ENCODE results near the gene STARD13.

Gene STARD13

DNA sequence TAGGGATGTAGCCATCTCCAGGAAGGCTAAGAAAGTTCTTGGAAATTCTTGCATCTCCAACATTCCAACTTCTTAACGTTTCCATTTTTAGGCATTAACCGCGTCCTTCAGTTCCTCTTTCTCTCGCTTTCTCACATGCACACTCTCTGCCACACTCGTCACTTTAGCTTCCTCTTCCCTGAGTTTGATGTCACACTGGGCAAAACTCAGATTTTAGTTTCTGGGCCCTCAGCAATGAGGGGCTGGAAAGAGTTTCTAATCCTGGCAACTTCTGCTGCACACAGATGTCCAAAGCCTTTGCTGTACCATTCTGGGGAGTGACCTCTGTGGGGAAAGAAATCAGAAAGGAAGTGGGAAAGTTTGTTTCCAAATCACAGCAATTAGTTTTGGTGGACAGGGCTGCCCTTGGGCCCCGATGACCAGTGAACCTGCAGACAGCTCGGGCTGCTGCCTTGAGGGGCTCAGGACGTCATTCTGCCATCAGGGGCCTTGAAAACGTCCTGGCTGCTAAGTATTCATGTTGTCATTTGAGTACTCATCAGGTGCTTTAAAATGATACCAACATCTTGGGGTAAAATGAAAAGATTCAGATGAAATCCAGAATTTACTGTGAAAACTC, 180.1 kb downstream of the STARD13 start:
- no peak for TF ChIP-seq ZNF274 (IDR thresholded peaks at IDR 0.05; ENCODE audit: low read depth, low read length)
- TF ChIP-seq YY1 (IDR thresholded peaks at IDR 0.05; ENCODE audit: insufficient read depth, insufficient read length), result no peak
- no peak for TF ChIP-seq SUZ12 (IDR thresholded peaks at IDR 0.05; ENCODE audit: extremely low read depth, insufficient read depth, insufficient read length)
- DNase-seq (ENCODE audit: low read depth, low spot score), result no peak
- peaks cover 37% of the 10 kb centered on the region for H3K36me3 ChIP-seq (ENCODE audit: insufficient read depth, insufficient read length, low read length)

DNA sequence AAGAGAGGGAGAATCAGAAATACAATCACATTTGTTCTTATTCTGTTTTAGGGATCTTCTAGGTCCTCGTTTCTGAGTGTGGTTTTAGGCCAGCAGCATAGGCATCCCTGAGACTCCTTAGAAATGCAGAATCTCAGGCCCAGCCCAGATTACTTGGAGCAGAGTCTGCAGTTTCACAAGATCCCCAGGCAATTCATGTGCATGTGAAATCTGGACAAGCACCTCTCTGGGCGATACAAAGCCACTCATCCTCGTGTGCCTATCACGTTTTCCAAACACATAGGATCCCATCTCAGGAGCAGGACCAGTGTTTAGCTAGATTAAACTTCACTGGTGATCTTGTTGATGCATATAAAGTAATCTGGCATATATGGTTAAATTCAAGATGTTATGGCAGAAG, 182.1 kb downstream of the STARD13 start:
- Histone ChIP-seq H3K36me3 (ENCODE audit: insufficient read depth, insufficient read length, low read length) (peaks cover 23% of the 10 kb centered on the region), H3K9me3 (ENCODE audit: insufficient read depth, low read length) (no peaks in the 10 kb centered on the region), H3K4me1 (ENCODE audit: insufficient read depth, insufficient read length) (no peaks in the 10 kb centered on the region), H3K9ac (ENCODE audit: insufficient read length, low read depth) (no peak overlapping the region), H3K27me3 (ENCODE audit: insufficient read depth, insufficient read length) (no peaks in the 10 kb centered on the region), H3K4me3 (ENCODE audit: insufficient read length, low read depth) (no peak overlapping the region)
- DNase-seq (ENCODE audit: low read depth, low spot score), result no peak
- TF ChIP-seq SUZ12 (IDR thresholded peaks at IDR 0.05; ENCODE audit: extremely low read depth, insufficient read depth, insufficient read length) (no peak), ZNF274 (IDR thresholded peaks at IDR 0.05; ENCODE audit: low read depth, low read length) (no peak), YY1 (IDR thresholded peaks at IDR 0.05; ENCODE audit: insufficient read depth, insufficient read length) (no peak)

More for the DNA sequence above, 180.1 kb downstream of the STARD13 start:
- no peaks in the 10 kb centered on the region for H3K27me3 ChIP-seq (ENCODE audit: insufficient read depth, insufficient read length)
- no peaks in the 10 kb centered on the region for H3K9me3 ChIP-seq (ENCODE audit: insufficient read depth, low read length)
- no peak overlapping the region for H3K9ac ChIP-seq (ENCODE audit: insufficient read length, low read depth)
- no peaks in the 10 kb centered on the region for H3K4me1 ChIP-seq (ENCODE audit: insufficient read depth, insufficient read length)
- no peak overlapping the region for H3K4me3 ChIP-seq (ENCODE audit: insufficient read length, low read depth)

DNA sequence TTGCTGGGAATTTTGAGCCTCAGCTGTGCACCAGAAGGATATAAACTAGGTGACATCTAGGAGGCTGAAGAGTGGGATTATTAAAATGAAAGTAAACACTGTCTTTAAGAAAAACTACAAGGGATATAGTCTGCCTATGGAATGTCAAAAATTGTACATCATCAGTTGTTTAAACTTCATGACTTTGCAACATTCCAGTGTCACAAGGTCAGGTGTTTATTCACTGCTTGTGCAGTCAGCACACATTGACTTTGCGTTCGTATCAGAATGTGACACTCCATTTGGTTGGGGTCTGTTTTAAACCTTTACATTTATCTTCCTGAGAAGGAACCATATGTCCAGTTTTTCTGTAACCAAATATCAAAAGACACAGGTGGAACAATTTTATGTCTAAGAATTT, 183.7 kb downstream of the STARD13 start:
- Histone ChIP-seq H3K9ac (ENCODE audit: insufficient read length, low read depth) (no peak overlapping the region), H3K4me3 (ENCODE audit: insufficient read length, low read depth) (no peak overlapping the region), H3K4me1 (ENCODE audit: insufficient read depth, insufficient read length) (no peaks in the 10 kb centered on the region), H3K27me3 (ENCODE audit: insufficient read depth, insufficient read length) (no peaks in the 10 kb centered on the region), H3K9me3 (ENCODE audit: insufficient read depth, low read length) (no peaks in the 10 kb centered on the region), H3K36me3 (ENCODE audit: insufficient read depth, insufficient read length, low read length) (peaks cover 16% of the 10 kb centered on the region)
- no peak for TF ChIP-seq ZNF274 (IDR thresholded peaks at IDR 0.05; ENCODE audit: low read depth, low read length)
- no peak for TF ChIP-seq YY1 (IDR thresholded peaks at IDR 0.05; ENCODE audit: insufficient read depth, insufficient read length)
- TF ChIP-seq SUZ12 (IDR thresholded peaks at IDR 0.05; ENCODE audit: extremely low read depth, insufficient read depth, insufficient read length), result no peak
- no peak for DNase-seq (ENCODE audit: low read depth, low spot score)

DNA sequence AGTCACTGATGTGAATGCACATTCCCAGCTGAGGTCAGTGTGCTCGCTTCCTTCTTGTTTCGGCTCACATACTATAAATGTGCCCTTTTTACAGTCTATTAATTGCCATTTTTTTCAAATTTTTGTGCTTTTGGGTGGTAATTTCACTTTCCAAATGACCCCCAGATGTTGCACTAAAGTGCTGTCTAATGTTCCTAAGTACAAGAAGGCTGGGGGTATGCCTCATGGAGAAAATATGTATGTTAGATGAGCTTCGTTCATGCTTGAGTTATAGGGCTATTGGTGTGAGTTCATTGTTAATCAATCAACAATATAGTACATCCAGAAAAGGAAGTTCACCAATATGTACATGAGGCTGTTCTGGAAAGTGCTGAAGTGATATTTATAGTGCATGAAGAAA, 184.7 kb downstream of the STARD13 start:
- no peak for DNase-seq (ENCODE audit: low read depth, low spot score)
- no peak overlapping the region for H3K4me3 ChIP-seq (ENCODE audit: insufficient read length, low read depth)
- no peaks in the 10 kb centered on the region for H3K27me3 ChIP-seq (ENCODE audit: insufficient read depth, insufficient read length)
- no peak for TF ChIP-seq SUZ12 (IDR thresholded peaks at IDR 0.05; ENCODE audit: extremely low read depth, insufficient read depth, insufficient read length)
- TF ChIP-seq YY1 (IDR thresholded peaks at IDR 0.05; ENCODE audit: insufficient read depth, insufficient read length), result no peak
- no peak for TF ChIP-seq ZNF274 (IDR thresholded peaks at IDR 0.05; ENCODE audit: low read depth, low read length)
- H3K9me3 ChIP-seq (ENCODE audit: insufficient read depth, low read length), result no peaks in the 10 kb centered on the region
- peaks cover 12% of the 10 kb centered on the region for H3K36me3 ChIP-seq (ENCODE audit: insufficient read depth, insufficient read length, low read length)
- H3K9ac ChIP-seq (ENCODE audit: insufficient read length, low read depth), result no peak overlapping the region
- H3K4me1 ChIP-seq (ENCODE audit: insufficient read depth, insufficient read length), result no peaks in the 10 kb centered on the region

DNA sequence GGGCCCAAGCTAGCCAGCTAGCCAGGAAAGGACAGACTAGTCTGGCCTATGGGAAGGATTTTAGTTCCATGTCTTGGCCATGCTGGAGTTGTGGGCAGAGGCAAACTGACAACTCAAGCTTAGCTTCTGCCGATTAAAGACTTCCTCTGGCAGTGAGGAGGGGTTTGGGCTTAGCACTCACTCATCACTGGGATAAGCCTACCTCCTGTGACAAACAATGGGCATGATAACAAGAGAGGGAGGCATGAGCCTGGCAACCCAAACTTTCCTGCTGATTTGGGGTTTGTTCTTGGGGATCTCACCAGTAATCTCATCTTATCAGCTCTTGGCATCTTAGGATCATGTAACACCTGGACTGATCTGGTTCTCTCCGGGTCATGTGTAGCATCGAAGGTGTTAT, 185.7 kb downstream of the STARD13 start:
- Histone ChIP-seq H3K36me3 (ENCODE audit: insufficient read depth, insufficient read length, low read length) (peaks cover 4% of the 10 kb centered on the region), H3K27me3 (ENCODE audit: insufficient read depth, insufficient read length) (no peaks in the 10 kb centered on the region), H3K9ac (ENCODE audit: insufficient read length, low read depth) (no peak overlapping the region), H3K4me1 (ENCODE audit: insufficient read depth, insufficient read length) (no peaks in the 10 kb centered on the region), H3K4me3 (ENCODE audit: insufficient read length, low read depth) (no peak overlapping the region), H3K9me3 (ENCODE audit: insufficient read depth, low read length) (no peaks in the 10 kb centered on the region)
- no peak for DNase-seq (ENCODE audit: low read depth, low spot score)
- TF ChIP-seq SUZ12 (IDR thresholded peaks at IDR 0.05; ENCODE audit: extremely low read depth, insufficient read depth, insufficient read length), result no peak
- no peak for TF ChIP-seq YY1 (IDR thresholded peaks at IDR 0.05; ENCODE audit: insufficient read depth, insufficient read length)
- TF ChIP-seq ZNF274 (IDR thresholded peaks at IDR 0.05; ENCODE audit: low read depth, low read length), result no peak

DNA sequence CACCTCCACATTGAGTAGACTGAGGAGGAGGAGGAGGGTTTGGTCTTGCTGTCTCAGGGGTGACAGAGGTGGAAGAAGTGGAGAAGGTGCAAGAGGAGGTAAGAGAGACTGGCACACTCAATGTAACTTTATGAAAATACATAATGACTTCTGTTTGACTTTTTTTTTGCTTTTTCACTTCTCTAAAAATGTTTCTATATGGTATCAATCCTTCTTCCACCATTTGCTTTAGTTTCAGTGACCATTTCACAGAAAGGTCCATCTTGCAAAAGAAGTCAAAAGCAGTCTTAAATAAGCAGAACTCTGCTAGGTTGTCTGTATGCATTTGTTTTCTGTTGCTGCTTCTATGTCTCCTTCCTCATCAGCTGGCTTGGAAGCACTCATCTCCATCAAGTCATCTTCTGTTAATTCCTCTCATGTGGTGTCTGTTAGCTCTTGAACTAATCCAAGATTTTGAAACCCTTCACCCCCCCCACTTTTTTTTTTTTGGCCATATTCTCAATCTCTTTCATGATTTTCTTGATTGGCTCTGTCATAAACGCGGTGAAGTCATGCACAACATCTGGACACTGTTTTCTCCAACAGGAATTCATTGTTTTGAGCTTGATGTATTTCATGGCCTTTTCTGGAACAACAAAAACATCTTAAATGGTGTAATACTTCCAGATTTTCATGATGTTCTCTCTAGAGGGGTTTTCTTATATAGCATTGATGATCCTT, 188.5 kb downstream of the STARD13 start:
- Histone ChIP-seq H3K36me3 (ENCODE audit: insufficient read depth, insufficient read length, low read length) (no peaks in the 10 kb centered on the region), H3K9me3 (ENCODE audit: insufficient read depth, low read length) (no peaks in the 10 kb centered on the region), H3K9ac (ENCODE audit: insufficient read length, low read depth) (no peak overlapping the region), H3K4me1 (ENCODE audit: insufficient read depth, insufficient read length) (no peaks in the 10 kb centered on the region), H3K4me3 (ENCODE audit: insufficient read length, low read depth) (no peak overlapping the region), H3K27me3 (ENCODE audit: insufficient read depth, insufficient read length) (no peaks in the 10 kb centered on the region)
- DNase-seq (ENCODE audit: low read depth, low spot score), result no peak
- no peak for TF ChIP-seq SUZ12 (IDR thresholded peaks at IDR 0.05; ENCODE audit: extremely low read depth, insufficient read depth, insufficient read length)
- no peak for TF ChIP-seq YY1 (IDR thresholded peaks at IDR 0.05; ENCODE audit: insufficient read depth, insufficient read length)
- TF ChIP-seq ZNF274 (IDR thresholded peaks at IDR 0.05; ENCODE audit: low read depth, low read length), result no peak

All from NT2/D1 (cell line).